Measurements from ENCODE around the gene PHAX. TPM values are rescaled to one million over a fixed set of nuclear protein-coding genes. Genes with fewer than 3 reads are reported as not detected.
"Not testable (repeated sequence)": the region's sequence is repeated elsewhere in the genome, so short reads cannot be mapped to it uniquely, and the experiment has no call there.

The PHAX gene
- total RNA-seq, 4 donors from 2014 or later = 31.4 to 38.0 (median 36.3) TPM

DNA sequence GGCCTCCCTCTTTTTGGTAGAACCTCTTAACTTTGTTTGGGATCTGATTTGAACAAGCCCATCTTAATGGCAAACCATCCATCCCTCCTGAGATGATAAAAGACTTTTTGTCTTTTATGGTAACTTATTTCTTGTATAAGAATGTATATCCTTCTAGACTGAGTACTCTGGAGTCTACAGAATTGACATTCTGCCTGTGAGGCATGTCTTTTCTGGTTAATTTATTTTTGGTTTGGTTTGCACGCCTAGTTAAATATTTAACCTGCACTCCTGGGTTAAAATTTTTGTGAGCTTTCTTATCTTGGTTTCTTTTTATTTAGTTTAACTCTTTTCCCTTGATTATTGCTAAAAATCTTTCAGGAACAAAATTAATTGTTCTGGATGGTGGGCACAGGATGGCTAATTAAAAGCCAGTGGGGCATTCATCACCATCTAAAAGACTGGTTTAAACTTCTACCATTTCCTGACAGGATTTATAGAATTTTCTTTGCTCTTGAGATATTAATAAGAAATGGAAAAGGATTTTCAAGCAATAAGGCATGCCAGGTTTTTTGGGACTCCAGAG lies 50.3 kb downstream of the PHAX start:
- DNase-seq (ENCODE audit: low spot score in 2 of 2) = no peak
- no peak overlapping the region for H3K4me3 ChIP-seq (ENCODE audit: low read depth, poor library complexity, severe bottlenecking)
- intact Hi-C loops (cut with DNase I; ENCODE audit: low total_unique reads) = no loop called here
- TF ChIP-seq, protein P1, sequence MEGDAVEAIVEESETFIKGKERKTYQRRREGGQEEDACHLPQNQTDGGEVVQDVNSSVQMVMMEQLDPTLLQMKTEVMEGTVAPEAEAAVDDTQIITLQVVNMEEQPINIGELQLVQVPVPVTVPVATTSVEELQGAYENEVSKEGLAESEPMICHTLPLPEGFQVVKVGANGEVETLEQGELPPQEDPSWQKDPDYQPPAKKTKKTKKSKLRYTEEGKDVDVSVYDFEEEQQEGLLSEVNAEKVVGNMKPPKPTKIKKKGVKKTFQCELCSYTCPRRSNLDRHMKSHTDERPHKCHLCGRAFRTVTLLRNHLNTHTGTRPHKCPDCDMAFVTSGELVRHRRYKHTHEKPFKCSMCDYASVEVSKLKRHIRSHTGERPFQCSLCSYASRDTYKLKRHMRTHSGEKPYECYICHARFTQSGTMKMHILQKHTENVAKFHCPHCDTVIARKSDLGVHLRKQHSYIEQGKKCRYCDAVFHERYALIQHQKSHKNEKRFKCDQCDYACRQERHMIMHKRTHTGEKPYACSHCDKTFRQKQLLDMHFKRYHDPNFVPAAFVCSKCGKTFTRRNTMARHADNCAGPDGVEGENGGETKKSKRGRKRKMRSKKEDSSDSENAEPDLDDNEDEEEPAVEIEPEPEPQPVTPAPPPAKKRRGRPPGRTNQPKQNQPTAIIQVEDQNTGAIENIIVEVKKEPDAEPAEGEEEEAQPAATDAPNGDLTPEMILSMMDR (IDR thresholded peaks at IDR 0.05) = no peak
- TF ChIP-seq POLR2A (IDR thresholded peaks at IDR 0.05) = no peak
- 83 to 87% methylated on average over 1 of the region's 1 CpG for WGBS, 2 donors

DNA sequence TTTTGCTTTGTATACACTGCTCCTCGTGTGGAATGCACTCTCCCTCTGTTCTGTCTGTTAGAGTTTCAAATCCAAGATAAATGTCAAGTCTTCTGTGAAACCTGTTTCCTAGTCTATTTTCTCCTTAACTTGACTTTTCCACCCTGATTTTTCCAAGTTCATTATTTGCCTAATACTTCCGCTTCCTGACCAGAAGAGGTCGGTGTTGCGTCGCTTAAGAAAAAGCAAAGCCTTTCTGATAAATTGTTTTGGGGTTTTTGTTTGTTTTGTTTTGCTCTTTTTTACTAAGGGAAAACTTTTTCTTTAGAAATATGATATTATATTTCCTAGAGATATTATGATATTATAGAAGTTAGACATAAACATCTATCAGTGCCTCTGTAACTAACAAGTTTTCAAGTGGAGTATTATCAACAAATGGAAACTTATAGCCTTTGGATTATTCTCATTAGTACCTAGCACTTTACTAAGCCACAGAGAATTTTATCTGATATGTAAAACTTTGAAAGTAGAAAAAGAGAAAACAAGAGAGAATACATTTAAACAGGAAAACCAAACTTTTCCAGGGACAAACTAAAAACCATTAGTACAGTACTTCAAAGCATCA lies 55.8 kb downstream of the PHAX start:
- no peak overlapping the region for H3K4me3 ChIP-seq (ENCODE audit: low read depth, poor library complexity, severe bottlenecking)
- TF ChIP-seq, protein P1 (IDR thresholded peaks at IDR 0.05) = no peak
- no peak for TF ChIP-seq POLR2A (IDR thresholded peaks at IDR 0.05)
- WGBS, 2 donors = 5 to 6% methylated on average over 5 of the region's 5 CpGs
- no peak for DNase-seq (ENCODE audit: low spot score in 2 of 2)
- intact Hi-C loops (cut with DNase I; ENCODE audit: low total_unique reads) = no loop called here

GRCh38 chr5:126658561-126658960 lies 57.8 kb downstream of the PHAX start:
- intact Hi-C loops (cut with DNase I; ENCODE audit: low total_unique reads) = no loop called here
- no peak for DNase-seq (ENCODE audit: low spot score in 2 of 2)
- 78 to 80% methylated on average over 5 of the region's 5 CpGs for WGBS, 2 donors
- TF ChIP-seq, protein P1 (IDR thresholded peaks at IDR 0.05) = no peak
- no peak overlapping the region for H3K4me3 ChIP-seq (ENCODE audit: low read depth, poor library complexity, severe bottlenecking)

GRCh38 chr5:126659805-126660482 lies 59.2 kb downstream of the PHAX start:
- TF ChIP-seq POLR2A (IDR thresholded peaks at IDR 0.05) = no peak
- TF ChIP-seq, protein P1 (IDR thresholded peaks at IDR 0.05) = no peak
- H3K4me3 ChIP-seq (ENCODE audit: low read depth, poor library complexity, severe bottlenecking) = no peak overlapping the region
- WGBS, 2 donors = 88 to 91% methylated on average over 2 of the region's 2 CpGs
- DNase-seq (ENCODE audit: low spot score in 2 of 2) = no peak
- intact Hi-C loops (cut with DNase I; ENCODE audit: low total_unique reads) = no loop called here

- TF ChIP-seq, protein P1 (IDR thresholded peaks at IDR 0.05) = no peak
- TF ChIP-seq POLR2A (IDR thresholded peaks at IDR 0.05) = no peak
- no peak overlapping the region for H3K4me3 ChIP-seq (ENCODE audit: low read depth, poor library complexity, severe bottlenecking)
- no peak for DNase-seq (ENCODE audit: low spot score in 2 of 2)
- WGBS, 2 donors = 84 to 94% methylated on average over 2 of the region's 2 CpGs
- intact Hi-C loops (cut with DNase I; ENCODE audit: low total_unique reads) = no loop called here
Observed at GRCh38 chr5:126664586-126664985, 63.8 kb downstream of the PHAX start.

- 93 to 95% methylated on average over 1 of the region's 1 CpG for WGBS, 2 donors
- DNase-seq (ENCODE audit: low spot score in 2 of 2); intact Hi-C loops (cut with DNase I; ENCODE audit: low total_unique reads); H3K4me3 ChIP-seq (ENCODE audit: low read depth, poor library complexity, severe bottlenecking): not testable (repeated sequence)
Observed at GRCh38 chr5:126670109-126670508, 69.4 kb downstream of the PHAX start.

- WGBS, 2 donors = 76 to 82% methylated on average over 3 of the region's 3 CpGs
- intact Hi-C loops (cut with DNase I; ENCODE audit: low total_unique reads); DNase-seq (ENCODE audit: low spot score in 2 of 2); H3K4me3 ChIP-seq (ENCODE audit: low read depth, poor library complexity, severe bottlenecking): not testable (repeated sequence)
Observed at GRCh38 chr5:126671681-126672080, 70.9 kb downstream of the PHAX start.
